GM18861 (cell line): ENCODE measurements around the gene NTNG2.

Experiments
- ATAC-seq: cut with Tn5 transposase; IDR thresholded peaks from one replicate; pipeline ENCODE4 v1.9.1; 2021; ENCODE audit not compliant: unreplicated experiment

NTNG2 gene

DNA sequence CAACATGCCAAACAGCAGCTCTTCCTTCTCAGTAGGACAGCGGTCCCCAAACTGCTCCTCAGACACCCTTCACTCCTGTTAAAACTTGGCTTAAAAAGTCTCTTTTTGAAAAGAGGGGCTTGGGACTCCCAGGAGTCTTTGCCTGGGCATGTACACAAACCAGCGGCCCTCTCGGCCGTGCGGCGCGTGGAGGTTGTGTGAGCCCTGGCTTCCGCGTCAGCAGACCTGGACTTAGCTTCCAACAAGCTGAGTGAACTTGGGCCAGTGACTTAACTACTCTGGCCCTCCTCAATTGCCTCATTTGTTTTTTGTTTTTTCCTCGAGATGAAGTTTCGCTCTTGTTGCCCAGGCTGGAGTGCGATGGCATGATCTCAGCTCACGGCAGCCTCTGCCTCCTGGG, 15.3 kb upstream of the NTNG2 start:
- no peak for ATAC-seq

DNA sequence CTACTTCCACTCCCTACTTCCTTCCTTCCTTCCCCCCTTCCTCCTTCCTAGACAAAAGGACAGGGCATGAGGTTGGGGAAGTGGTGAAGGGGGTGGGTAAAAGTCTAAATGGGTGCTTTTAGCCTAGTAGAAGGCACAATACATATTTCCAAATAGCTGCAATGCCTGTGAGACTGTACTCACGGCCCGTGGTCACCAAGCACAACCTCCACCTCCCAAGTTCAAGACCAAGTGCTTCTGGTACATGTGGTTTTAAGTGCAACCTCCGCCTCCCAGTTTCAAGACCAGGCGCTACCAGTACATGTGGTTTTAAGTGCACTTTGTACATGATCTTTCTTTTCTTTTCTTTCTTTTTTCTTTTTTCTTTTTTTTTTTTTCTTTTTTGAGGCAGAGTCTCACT, 14.5 kb upstream of the NTNG2 start:
- ATAC-seq = no peak

DNA sequence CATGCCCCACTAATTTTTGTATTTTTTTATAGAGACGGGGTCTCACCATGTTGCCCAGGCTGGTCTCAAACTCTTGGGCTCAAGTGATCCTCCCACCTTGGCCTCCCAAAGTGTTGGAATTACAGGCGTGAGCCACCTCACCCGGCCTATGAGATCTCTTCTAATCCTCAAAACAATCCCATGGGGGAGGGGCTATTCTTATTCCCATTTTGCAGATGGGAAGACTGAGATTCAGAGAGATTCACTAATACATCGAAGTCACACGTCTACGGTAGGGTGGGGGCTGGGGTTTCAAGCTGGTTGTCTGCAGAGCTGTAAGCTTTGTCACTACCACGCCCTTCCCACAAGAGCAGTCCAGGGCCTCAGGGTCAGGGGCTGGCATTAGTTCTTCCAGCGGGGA, 14.0 kb upstream of the NTNG2 start:
- ATAC-seq = no peak

DNA sequence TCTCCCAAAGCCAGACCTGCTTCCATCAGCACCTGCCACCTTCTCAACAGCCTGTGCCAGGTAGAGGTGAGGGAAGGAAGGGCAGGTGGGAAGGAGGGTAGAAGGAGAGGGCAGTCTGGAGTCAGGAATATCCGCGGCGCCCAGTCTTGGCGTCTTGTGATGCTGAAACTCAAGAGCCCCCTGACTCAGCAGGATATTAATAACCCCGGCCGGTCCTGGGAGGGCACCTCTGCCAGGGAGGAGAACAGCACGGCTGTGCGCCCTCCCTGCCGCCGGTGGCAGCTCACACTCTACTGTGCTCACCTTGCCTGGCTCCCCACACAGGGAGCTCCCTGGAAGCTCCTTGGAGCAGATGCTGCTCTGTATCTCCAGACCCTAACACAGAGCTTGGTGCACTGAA, 11.6 kb upstream of the NTNG2 start:
- ATAC-seq = no peak

DNA sequence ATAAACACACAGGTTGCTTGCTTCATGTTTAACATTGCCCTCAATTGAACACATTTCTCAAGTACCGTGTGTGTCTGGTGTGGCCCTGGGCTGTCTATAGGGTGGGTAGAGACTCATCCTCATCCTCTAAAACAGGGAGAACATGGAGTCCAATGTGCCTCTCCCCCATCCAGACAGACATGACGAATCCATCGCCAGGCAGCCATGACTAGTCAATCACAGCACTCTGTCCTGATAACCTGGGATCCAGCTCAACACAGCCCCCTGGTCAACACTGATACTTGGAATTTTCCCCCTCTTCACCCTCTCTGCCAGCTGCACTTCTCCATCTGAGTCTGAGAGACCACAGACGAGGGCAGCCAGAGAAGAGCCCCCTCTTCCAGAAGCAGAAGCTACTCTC, 10.7 kb upstream of the NTNG2 start:
- no peak for ATAC-seq

DNA sequence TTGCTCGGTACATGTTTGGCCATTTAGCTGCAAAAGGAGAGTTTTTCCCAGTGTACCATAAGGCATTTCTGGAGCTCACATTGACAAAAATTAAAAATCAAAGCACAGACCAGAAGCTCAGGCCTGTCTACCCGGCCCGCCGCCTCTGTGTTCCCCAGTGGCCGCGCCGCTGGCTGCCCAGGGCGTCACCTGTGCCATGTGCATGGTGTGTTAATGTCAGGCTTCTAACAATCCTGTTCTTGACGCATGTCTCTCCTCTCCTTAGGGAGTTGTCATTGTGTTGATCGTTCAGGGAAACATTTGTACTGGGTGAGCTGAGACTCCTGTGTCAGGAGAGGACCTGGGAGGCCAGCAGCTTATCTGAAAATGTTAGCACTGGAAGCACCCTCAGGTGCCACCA, 9.6 kb upstream of the NTNG2 start:
- no peak for ATAC-seq

DNA sequence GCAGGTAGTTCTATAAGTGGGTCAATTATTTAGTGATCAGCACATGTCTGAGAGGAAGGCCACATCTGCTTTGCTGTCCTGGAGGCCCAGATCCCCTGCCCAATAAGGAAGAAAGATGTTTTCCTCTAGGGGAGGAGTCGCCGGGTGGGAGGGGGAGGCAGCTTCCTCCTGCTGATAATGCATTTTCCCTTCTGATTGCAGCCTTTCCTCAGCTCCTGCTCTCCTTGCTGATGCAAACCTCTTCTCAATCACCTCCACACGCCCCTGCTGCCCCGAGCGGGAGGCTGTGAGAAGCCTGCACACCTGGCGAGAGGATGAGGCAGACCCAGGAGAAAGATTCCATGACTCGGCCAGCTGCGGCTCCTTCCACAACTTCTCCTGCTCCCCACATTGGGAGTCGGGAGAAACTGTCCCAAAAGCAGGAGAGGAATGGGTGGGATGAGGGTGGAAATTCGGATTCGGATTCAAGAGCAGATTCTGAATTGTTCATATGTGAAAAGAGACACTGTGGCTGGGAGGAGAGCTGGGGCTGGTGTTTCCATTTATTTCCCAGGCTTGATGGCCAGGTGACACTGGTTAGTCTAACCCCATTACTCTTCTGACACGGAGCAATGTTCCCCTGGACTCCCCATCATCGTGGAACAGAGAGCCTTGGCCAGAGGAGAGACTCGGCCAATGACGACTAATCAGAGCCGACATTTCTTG, 6.8 kb upstream of the NTNG2 start:
- no peak for ATAC-seq

DNA sequence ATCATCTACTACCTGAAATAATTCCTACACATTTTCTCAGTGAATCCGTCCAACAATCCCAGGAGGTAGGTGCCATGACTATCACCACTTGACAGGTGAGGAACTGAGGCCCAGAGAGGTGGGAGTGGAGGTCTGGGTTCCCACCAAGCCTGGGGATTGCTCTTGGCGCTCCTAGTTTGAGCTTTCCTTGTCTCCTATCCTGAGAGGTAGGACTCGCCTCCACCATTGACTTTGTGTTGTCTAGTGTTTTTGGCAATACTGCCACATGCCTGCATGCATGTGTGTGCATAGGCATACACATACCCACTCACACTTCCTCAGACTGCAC, 6.3 kb upstream of the NTNG2 start:
- no peak for ATAC-seq

DNA sequence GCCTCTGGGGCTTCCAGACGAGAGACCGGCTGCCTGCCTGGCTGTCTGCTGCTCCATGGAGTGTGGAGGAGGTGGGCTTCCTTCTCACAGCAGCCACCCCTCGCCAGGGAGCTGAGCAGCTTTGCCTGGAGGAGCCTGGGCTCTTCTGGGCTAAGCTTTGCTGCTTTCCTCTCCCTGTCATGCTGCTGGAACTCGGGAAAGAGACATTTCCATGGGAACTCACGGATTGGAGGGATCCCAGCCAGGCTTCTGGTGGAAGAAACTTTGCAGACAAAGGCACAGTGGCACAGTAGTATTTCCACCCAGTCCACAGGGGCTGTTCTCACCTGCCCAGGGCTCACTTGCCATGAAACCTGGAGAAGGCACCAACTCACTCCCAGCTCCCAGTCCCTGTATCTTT, 5.6 kb upstream of the NTNG2 start:
- ATAC-seq = no peak

DNA sequence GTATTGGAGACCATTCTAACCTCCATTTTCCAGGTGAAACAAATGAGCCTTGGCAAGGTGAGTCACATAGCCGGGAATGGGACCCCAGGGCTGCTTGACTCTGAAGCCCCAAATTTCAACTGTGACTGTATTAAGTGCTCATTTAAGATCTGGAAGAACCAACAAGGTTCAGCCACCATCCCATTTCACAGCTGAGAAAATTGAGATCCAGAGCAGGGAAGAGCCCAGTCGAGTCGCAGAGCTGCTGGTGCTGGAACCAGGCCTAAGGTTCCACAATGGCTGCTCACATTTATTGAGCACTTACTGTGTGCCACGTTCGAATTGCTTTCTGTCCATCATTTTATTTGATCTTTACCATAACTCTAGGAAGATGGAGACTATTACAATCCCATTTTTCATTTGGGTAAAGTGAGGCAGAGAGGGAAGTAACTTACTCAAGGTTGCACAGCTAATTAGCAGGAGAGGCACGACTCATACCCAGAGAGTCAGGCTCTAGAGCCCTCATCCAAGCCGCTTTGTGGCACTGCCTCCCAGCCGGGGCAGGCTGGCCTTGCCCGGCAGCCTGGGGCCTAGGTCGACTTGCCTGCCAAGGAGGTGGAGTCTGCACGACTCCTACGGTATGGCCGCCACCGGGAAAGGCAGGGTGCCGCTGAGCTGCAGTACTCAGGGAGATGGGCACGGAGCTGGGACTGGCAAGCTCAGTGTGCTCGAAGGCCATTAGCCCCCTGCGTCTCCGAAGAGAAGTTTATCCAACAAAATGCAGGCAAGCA, 4.3 kb upstream of the NTNG2 start:
- ATAC-seq = no peak

DNA sequence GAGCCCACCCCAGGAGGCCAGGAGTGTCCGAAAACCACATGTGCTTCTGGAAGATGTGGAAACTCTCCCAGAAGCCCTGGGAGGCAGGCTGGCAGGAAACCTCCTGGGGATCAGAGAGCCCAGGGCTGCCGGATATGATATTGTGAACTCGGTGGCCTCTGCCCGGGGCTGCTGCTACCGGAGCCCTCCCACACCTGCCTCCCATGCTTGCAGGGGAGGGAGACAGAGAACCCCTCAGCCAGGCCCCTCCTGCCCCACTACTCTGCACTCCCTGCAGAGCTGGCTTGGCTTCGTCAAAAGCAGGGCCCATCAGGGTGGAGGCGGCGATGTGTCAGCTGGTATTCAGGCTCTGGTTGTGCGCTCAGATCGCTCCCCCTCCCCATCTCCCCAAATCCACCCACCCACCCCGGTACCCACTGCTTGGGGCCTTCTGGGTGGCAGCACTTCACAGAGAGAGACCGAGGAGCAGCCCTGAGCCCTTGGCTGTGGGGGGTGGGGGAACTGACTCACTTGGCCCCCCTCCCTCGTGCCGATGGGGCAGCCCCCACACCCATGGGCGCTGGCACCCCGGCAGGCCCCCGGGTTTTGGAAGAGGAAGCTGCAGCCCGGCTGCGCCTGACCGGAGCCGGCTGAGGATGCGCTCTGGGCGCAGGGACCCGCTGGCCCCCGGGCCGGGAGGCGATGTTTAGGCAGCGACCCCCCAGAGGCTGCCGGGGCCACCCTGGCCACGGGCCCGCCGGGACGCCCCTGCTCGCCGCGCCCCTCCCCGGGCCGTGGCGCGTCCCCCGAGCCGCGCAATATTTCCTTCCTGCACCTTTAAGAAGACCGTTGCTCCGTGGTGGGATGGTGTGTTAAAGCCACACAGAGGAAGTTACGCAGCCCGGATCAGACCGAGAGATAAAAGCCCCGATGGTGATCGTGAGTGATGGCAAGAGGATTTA, 786 bp upstream of the NTNG2 start:
- ATAC-seq = no peak

DNA sequence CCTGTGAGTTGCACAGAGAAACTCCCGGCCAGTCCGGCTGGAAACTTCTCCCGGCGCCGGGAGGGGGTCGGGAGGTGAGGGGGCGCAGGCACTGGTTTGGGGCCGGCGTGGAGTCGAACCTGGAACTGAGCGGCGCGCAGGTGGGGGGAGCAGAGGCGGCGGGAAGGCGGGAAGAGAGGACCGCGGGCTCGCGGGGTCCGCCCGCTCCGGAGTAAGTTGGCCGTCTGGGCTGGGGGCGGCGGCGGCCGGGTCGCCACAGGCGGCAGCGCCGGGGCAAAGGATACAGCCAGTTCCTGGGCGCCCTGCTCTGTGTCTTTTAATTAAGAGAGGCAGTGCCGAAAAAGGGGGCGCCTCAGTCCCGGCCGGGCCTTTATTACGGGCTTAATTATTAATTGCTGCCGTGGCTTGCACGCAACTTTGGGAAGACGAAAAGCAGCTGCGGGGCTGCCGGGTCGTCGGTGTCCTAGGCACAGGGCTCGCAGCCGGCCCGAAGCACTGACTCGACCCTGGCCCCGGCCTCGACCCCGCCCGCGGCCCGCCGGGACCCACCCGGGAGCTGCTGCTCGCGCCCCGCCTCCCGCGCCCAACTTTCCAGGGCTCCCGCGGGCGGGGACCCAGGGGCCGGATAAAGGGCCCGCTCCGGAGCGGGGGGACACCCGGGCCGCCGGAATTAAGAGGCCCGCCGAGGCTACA, 1.1 kb downstream of the NTNG2 start:
- no peak for ATAC-seq

DNA sequence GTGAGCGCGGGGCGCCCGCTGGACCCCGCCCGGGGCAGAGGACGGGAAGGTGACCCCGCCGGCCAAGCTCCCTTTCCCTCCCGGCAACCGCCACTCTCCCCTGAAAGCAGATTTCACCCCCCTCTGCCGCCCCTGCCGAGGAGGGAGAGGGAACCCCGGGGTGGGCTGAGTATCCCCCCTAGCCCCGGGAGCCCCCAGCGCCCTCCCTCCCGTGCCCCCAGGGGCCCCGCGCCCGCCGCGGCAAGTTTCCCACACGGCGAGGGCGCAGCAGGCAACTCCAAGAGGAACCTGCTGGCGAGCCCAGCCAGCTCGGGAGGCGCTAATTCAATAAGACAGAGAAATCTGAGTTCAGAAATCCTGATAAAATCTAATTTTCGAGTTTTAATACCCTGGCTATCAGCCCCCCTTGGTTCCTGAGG, 1.6 kb downstream of the NTNG2 start:
- ATAC-seq = no peak

DNA sequence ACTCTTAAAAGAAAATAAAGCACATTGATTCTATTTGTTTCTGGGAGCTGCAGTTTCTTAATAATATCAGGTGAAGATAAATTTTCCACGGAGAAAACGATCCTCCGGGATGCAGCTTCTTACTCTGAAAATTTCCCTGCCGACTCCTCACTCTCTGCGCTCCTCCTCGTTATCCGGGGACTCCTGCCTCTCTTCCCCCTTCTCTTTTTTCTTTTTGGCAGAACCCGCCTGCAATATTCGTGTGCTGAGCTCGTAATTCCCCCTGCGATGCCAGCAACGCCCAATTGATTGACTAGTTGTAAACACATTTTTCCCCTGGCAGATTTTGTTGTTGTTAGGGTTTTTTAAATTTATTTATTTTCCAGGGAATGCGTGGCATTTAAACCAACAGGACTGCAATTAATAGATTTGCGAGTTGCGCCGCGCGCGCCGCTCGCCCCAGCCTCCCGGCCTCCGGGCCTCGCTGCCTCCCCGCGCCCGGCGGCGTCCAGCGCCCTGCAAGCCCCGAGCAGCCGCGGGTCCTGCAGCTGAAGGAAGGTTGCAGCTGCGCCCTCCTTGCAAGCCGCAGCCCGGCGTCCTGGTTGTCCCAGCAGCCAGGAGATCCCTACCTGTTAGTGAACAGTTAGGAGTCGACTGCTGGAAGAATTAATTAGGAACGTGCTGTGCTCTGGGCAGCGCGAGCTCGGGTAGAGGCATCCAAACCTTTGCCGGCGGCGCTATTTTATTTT, 2.2 kb downstream of the NTNG2 start:
- no peak for ATAC-seq

DNA sequence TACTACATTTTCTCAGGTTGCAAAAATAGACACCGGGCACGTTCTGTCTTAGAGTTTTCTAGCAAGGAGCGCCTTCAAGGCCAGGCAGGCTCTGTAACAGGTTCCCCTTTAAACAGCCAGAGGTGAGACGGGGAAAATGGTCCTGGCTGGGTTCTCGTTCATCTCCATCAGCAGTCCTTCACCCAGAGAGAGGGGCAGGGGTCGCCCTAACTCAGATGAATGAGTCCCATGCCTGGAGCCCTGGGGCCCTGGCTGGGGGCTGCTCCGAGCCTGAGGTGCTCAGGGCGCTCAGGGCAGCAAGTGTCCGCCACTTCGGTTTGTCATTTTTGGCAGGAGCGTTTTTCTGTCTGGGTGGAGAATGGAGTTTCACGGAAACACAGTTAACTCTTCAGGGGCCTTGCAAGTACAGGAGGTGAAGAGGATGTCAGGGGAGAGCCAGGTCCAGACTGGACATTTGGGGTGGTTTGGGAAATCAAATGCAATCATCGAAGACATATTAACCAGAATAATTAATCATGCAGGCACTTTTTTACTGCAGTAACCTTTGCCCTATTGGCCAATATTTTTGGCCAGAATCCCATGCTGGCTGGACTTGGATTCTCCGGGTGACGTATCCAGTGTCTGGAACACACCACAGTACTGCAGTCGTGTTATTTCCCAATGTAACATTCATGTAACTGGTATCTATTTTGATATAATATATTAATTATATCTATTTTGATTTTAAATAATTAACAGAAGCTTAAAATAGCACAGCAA, 2.9 kb downstream of the NTNG2 start:
- ATAC-seq = no peak

DNA sequence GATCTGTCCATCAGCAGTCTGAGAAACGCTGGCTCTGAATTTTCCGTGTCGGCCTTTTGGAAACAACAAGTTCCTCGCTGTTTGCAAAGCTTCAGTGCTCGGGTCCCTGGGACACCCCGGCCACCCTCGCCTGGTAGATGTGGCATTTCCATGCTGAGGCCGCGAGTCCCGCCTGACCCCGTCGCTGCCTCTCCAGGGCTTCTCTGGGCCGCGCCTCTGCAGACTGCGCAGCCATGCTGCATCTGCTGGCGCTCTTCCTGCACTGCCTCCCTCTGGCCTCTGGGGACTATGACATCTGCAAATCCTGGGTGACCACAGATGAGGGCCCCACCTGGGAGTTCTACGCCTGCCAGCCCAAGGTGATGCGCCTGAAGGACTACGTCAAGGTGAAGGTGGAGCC, 4.7 kb downstream of the NTNG2 start:
- no peak for ATAC-seq

DNA sequence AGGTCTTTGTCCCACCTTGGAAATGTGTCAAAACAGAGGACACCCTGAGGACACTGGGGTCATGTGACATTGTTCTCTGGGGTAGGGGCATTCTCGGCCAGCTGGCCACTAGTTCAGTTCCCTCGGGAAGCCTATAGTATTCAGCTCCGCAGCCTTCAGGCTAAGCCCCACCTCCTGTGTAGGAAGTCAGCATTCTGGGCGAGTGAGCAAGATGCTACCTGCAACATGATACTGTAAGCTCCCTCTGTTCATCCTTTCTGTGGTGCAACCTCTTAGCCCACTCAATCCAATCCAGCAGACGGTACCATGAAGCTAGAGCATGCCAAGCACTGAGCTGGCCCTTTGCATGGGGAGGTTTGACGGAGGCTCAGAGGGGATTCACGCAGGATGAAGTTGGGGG, 5.3 kb downstream of the NTNG2 start:
- no peak for ATAC-seq

DNA sequence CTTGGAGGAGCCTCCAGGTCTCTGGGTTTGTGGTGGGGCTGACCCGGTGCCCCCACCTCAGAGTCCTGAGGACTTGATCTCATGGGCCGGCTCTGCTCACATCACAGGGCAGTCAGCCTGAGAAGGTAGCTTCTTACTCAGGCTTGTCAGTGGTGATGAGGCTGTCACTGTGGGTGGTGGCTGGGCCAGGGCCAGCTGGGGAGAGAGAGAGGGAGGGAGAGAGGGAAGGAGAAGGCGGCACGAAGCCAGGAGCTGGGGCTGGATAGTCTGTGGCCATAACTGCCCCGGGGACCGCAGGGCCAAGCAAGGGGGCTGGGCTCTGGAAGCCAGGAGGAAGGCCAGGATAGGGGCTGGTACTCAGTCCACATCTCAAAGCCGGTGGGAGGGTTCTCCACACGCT, 6.5 kb downstream of the NTNG2 start:
- ATAC-seq = no peak

DNA sequence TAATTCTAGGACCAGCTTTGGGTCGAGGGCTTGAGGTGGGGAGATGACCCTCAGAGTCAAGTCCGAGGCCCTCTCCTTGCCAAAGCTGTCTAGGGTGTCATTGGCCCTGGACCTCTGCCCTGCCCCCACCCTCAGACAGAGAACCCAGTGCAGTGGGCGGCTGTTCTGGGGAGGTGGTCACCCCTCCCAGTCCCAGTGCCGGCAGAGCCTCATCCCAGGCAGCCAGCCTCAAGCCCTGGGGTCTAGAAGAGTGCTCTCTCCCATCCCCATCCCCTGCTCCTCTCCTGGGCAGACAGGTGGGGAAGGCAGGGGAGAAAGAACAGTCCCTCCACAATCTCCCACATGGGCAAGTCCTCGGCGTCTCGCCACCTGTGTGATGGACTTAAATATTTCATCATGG, 7.0 kb downstream of the NTNG2 start:
- no peak for ATAC-seq
